Bronchial epithelial cell (primary cell): ENCODE results near the gene COMMD2. TPM values are rescaled to one million over a fixed set of nuclear protein-coding genes. Genes with fewer than 3 reads are reported as not detected.

ENCODE experiments used
- DNase-seq: peaks from one replicate; pipeline ENCODE4 v3.0.0-alpha.2; 2010; ENCODE audit warnings: low read depth
- FAIRE-seq: peaks from 2 replicates; lab custom pipeline; 2011; peaks lifted over from hg19 to GRCh38; lab: Jason Lieb, UNC
- H3K27me3 ChIP-seq: 2 replicates; pipeline ENCODE4 v1.5.1; 2011; ENCODE audit warnings: low read length; ENCODE audit not compliant: control insufficient read depth, insufficient read depth
- H3K36me3 ChIP-seq: 2 replicates; pipeline ENCODE4 v1.5.1; 2011; ENCODE audit warnings: low read length; ENCODE audit not compliant: control insufficient read depth, insufficient read depth
- H3K4me3 ChIP-seq: 2 replicates; pipeline ENCODE4 v1.5.1; 2011; ENCODE audit warnings: mild to moderate bottlenecking, low read depth, low read length, control low read depth
- total RNA-seq: library from RNA; depleted of rRNA; stranded (reverse); fragments of >200 nt; gene quantifications from 2 replicates; pipeline ENCODE4 v1.2.1, GENCODE V29; 2014
- TF ChIP-seq, protein P1 (sequence below): IDR thresholded peaks from 2 replicates; pipeline ENCODE4 v1.5.1; 2011; ENCODE audit warnings: mild to moderate bottlenecking, moderate library complexity, low read length, control low read depth, inconsistent platforms; ENCODE audit not compliant: insufficient read depth, severe bottlenecking

COMMD2 gene
- total RNA-seq, 1 donor from 2014 or later = 33.2 TPM

DNA sequence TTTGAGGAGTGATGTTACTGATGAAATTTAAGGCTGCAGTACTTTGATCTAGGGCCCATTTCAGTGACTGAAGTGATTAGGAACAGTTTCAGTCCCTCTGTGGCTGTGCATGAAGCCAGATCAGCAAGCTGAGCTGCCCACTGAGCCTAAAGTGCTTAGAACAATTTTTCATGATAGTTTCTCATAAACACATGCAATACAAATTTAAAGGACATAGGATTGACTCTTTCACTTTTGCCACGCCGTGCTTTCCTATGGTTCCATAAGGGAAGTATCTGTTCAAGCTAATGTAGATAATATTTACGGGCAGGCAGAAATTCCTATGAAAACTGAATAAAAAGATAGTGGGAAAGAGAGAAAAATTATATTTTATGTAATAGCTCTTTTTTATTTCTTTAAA lies 29.5 kb upstream of the COMMD2 start:
- no peak for FAIRE-seq
- Histone ChIP-seq H3K27me3 (no peaks in the 10 kb centered on the region), H3K4me3 (no peak overlapping the region), H3K36me3 (no peaks in the 10 kb centered on the region)
- TF ChIP-seq, protein P1, sequence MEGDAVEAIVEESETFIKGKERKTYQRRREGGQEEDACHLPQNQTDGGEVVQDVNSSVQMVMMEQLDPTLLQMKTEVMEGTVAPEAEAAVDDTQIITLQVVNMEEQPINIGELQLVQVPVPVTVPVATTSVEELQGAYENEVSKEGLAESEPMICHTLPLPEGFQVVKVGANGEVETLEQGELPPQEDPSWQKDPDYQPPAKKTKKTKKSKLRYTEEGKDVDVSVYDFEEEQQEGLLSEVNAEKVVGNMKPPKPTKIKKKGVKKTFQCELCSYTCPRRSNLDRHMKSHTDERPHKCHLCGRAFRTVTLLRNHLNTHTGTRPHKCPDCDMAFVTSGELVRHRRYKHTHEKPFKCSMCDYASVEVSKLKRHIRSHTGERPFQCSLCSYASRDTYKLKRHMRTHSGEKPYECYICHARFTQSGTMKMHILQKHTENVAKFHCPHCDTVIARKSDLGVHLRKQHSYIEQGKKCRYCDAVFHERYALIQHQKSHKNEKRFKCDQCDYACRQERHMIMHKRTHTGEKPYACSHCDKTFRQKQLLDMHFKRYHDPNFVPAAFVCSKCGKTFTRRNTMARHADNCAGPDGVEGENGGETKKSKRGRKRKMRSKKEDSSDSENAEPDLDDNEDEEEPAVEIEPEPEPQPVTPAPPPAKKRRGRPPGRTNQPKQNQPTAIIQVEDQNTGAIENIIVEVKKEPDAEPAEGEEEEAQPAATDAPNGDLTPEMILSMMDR = no peak
- no peak for DNase-seq

DNA sequence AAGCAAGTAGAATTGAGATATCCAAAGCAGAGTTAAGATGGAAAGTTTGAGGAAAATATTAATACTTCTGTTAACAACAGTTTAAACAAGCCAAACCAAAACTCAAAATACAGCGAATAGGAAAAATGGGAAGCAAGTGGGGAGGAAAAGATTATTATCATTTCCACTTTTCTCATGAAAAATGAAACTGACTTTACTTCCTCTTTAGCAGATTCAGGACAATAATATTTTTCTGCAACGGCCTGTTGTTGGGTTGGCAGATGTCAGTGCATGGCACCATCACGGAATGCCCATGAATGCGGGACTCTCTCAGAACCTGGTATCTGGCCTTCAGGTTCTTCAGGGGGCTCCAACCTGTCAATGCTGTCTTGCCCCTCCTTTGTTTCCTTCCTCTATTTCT lies 28.9 kb upstream of the COMMD2 start:
- Histone ChIP-seq H3K4me3 (no peak overlapping the region), H3K27me3 (no peaks in the 10 kb centered on the region), H3K36me3 (no peaks in the 10 kb centered on the region)
- DNase-seq = no peak
- FAIRE-seq = no peak
- TF ChIP-seq, protein P1 = no peak

DNA sequence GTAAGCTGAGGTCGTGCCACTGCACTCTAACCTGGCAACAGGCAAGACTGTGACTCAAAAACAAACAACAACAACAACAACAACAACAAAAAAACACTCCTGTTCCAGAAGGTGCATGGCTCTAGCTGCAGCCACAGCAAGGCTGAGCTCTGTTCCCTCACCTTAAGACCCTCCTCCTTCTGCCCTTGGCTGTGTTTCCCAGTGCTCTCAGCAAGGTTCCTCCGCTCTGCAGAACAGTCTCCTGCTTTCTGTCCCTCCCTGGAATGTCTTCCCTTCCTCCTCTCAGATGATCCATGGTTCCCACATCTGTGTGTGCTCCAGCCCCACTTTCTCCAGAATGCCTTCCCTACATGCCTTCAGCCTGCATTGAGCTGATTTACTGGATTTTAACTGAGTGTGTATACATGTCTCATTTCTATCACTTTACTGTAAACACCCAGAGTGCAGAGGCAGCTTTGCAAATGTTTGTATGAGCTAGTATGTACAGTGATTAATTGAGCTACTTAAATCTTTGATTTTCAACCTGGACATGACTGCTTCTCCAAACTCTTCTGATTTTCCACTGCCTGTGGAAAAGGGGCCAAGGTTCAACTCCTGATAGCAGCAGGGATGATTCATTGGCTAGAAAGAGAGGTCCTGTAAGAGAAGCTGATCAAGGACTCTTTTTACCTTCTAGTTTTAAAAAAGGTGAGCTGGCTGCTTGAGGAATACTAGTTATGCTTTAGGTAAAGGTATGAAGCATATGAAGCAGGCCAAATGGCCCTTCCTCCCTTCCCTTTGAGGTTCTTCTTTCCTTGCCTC lies 25.3 kb upstream of the COMMD2 start:
- Histone ChIP-seq H3K4me3 (no peak overlapping the region), H3K27me3 (no peaks in the 10 kb centered on the region), H3K36me3 (no peaks in the 10 kb centered on the region)
- no peak for FAIRE-seq
- TF ChIP-seq, protein P1 = no peak
- no peak for DNase-seq

DNA sequence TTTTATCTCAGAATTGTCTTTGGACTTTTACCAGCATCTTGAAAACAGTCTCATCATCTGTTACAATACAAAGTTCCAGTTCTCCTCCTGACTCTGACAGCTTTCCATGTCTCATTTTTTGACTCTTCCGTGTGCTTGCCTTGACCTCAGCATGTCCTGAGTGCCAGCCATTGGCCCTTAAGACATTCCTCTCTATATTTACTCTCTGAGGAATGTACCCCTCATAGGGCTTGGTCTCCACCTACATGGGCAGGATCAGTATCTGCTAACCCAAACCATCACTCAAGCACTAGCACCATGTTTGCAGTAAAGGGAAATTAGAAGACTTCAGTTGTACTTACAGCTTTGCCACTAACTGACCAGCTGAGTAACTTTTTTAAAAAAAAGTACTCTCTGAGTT lies 23.9 kb upstream of the COMMD2 start:
- DNase-seq (no peak), FAIRE-seq (no peak)
- TF ChIP-seq, protein P1 = no peak
- Histone ChIP-seq H3K27me3 (no peaks in the 10 kb centered on the region), H3K4me3 (no peak overlapping the region), H3K36me3 (no peaks in the 10 kb centered on the region)

DNA sequence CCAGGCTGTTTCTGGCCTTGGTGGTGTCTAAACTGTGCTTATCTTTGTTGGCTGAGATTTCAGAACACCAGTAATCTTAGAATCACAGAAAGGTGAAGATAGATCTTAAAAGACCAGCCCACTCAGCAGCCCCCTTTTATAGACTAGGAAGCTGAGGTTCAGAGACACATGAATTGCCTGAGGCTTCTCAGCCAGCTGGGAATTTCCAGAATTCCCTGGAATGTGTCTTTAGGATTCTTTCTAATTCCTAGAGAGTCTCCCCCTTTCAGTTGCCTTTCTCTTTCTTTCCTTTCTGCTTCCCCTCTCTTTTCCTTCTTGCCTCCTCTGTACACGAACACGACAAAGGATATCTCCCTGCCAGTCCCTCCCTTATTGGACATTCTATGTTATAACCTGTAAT lies 20.6 kb upstream of the COMMD2 start:
- TF ChIP-seq, protein P1 = no peak
- Histone ChIP-seq H3K36me3 (no peaks in the 10 kb centered on the region), H3K4me3 (no peak overlapping the region), H3K27me3 (no peaks in the 10 kb centered on the region)
- DNase-seq (no peak), FAIRE-seq (no peak)
